HG02885 (cell line): ENCODE data around the gene HEG1.

Experiments used
- ATAC-seq: cut with Tn5 transposase; IDR thresholded peaks from one replicate; pipeline ENCODE4 v1.9.1; 2021; ENCODE audit warnings: mild to moderate bottlenecking; ENCODE audit not compliant: unreplicated experiment, poor library complexity

The HEG1 gene

GRCh38 chr3:124926426-124927101, 129.2 kb downstream of the HEG1 start:
- ATAC-seq = no peak

DNA sequence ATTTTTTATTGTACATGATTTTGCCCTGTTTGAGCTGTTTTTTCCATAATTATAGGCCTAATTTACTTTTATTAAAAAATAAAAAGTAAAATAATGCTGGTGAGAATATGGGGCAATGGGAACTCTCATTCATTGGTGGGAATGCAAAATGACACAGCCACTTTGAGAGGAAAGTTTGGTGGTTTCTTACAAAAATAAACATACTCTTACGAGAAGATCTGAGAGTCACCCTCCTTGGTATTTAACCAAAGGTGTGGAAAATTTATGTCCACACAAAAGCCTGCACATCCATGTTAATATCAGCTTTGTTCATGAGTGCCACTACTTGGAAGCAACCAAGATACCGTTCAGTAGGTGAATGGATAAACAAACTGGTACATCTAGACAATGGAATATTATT, 131.1 kb downstream of the HEG1 start:
- ATAC-seq = no peak

GRCh38 chr3:124923833-124924232, 132.0 kb downstream of the HEG1 start:
- ATAC-seq = no peak

GRCh38 chr3:124920718-124921117, 135.1 kb downstream of the HEG1 start:
- no peak for ATAC-seq

DNA sequence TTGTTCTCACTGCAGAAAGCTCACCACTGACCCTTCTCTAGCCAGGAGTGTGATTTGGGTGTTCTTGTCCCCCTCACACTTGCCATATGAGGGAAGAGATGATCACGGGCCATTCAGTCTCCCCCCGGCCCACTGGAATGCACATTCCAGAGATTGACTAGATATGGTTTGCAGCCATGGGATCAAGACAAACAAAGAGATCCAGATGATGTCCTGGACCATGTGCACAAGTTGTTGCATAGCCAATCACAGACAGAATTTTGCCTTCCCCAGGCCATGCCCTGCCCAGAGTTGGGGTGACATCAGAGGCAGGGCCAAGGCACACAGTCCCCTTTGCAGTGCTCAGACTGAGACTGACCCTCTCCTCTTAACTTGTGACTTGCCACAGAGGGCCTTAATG, 136.0 kb downstream of the HEG1 start:
- ATAC-seq = no peak

- ATAC-seq = no peak
Measured at GRCh38 chr3:124918524-124918923, 137.3 kb downstream of the HEG1 start.

- ATAC-seq = no peak
Measured at GRCh38 chr3:124916837-124917409, 138.9 kb downstream of the HEG1 start.
